GM18520 (cell line): ENCODE measurements around the gene HNRNPM.
"Not testable (repeated sequence)": the region's sequence is repeated elsewhere in the genome, so short reads cannot be mapped to it uniquely, and the experiment has no call there.

ENCODE experiments used
- ATAC-seq: cut with Tn5 transposase; IDR thresholded peaks from one replicate; pipeline ENCODE4 v1.9.1; 2021; ENCODE audit not compliant: unreplicated experiment

The HNRNPM gene

GRCh38 chr19:8511573-8512101 lies 66.9 kb downstream of the HNRNPM start:
- ATAC-seq = no peak

- no peak for ATAC-seq
These were observed 67.6 kb downstream of the HNRNPM start for GRCh38 chr19:8512115-8512967.

- no peak for ATAC-seq
These were observed 68.4 kb downstream of the HNRNPM start for GRCh38 chr19:8513036-8513686.

GRCh38 chr19:8513687-8514504 lies 69.1 kb downstream of the HNRNPM start, which contains the start of gene ZNF414:
ZNF414 (minus strand) TSS chr19:8514167; CDS start chr19:8514046, 121 bp downstream.
- ATAC-seq = peak; percentile 75

GRCh38 chr19:8514505-8515009 lies 69.8 kb downstream of the HNRNPM start:
- not testable (repeated sequence) for ATAC-seq

GRCh38 chr19:8515317-8515716 lies 70.5 kb downstream of the HNRNPM start:
- no peak for ATAC-seq

- ATAC-seq = no peak
These were observed 73.0 kb downstream of the HNRNPM start for GRCh38 chr19:8517551-8518442.

- ATAC-seq = no peak
These were observed 73.8 kb downstream of the HNRNPM start for GRCh38 chr19:8518536-8518935.

- no peak for ATAC-seq
These were observed 74.6 kb downstream of the HNRNPM start for GRCh38 chr19:8519388-8519787.

GRCh38 chr19:8525401-8525684 lies 80.6 kb downstream of the HNRNPM start:
- ATAC-seq = no peak

GRCh38 chr19:8526345-8527091 lies 81.7 kb downstream of the HNRNPM start:
- ATAC-seq = no peak

GRCh38 chr19:8528500-8528899 lies 83.7 kb downstream of the HNRNPM start:
- ATAC-seq = no peak

- no peak for ATAC-seq
These were observed 84.7 kb downstream of the HNRNPM start for GRCh38 chr19:8529369-8530006.

GRCh38 chr19:8530061-8530679 lies 85.4 kb downstream of the HNRNPM start:
- ATAC-seq = no peak

GRCh38 chr19:8531470-8531869 lies 86.7 kb downstream of the HNRNPM start:
- ATAC-seq = no peak

GRCh38 chr19:8532225-8532624 lies 87.5 kb downstream of the HNRNPM start:
- ATAC-seq = no peak

- ATAC-seq = no peak
These were observed 91.5 kb downstream of the HNRNPM start for GRCh38 chr19:8536282-8536681.

GRCh38 chr19:8537099-8537498 lies 92.3 kb downstream of the HNRNPM start:
- no peak for ATAC-seq
